A673 (cell line): ENCODE measurements around the gene IKBKE.

ENCODE experiments used
- EZH2 ChIP-seq: fragments of 200-600 bp; sonication (generic); IDR thresholded peaks from 2 replicates; pipeline ENCODE4 v1.6.1; 2017; ENCODE audit warnings: borderline replicate concordance, low read depth, mild to moderate bottlenecking, mixed read lengths, antibody characterized with exemption, low read length; ENCODE audit not compliant: poor library complexity, severe bottlenecking
- TF ChIP-seq, protein P1 (sequence below): fragments of 300-800, 200-600 bp; sonication (generic); conservative IDR thresholded peaks from 2 replicates; pipeline ENCODE4 v1.5.1; 2017; ENCODE audit warnings: low read depth, mild to moderate bottlenecking, antibody characterized with exemption, low read length, moderate library complexity, mixed read lengths

DNA sequence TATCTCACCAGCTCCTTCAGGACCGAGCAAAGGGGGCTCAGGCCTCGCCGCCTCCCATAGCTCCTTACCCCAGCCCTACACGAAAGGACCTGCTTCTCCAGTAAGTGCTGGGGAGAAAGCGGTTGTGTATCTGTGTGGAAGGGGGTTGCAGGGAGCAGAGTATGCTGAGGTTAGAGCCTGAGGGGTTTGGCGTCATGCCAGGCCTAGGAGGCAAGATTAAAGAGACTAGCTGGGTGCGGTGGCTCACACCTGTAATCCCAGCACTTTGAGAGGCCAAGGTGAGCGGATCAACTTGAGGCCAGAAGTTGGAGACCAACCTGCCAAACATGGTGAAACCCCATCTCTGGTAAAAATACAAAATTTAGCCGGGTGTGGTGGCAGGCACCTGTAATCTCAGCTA is 23.0 kb downstream of the IKBKE start:
- TF ChIP-seq EZH2: no peak
- TF ChIP-seq, protein P1, sequence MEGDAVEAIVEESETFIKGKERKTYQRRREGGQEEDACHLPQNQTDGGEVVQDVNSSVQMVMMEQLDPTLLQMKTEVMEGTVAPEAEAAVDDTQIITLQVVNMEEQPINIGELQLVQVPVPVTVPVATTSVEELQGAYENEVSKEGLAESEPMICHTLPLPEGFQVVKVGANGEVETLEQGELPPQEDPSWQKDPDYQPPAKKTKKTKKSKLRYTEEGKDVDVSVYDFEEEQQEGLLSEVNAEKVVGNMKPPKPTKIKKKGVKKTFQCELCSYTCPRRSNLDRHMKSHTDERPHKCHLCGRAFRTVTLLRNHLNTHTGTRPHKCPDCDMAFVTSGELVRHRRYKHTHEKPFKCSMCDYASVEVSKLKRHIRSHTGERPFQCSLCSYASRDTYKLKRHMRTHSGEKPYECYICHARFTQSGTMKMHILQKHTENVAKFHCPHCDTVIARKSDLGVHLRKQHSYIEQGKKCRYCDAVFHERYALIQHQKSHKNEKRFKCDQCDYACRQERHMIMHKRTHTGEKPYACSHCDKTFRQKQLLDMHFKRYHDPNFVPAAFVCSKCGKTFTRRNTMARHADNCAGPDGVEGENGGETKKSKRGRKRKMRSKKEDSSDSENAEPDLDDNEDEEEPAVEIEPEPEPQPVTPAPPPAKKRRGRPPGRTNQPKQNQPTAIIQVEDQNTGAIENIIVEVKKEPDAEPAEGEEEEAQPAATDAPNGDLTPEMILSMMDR: no peak
